Left ventricle myocardium inferior (tissue), 1 donor: ENCODE data around the gene CSMD2. TPM values are rescaled to one million over a fixed set of nuclear protein-coding genes. Genes with fewer than 3 reads are reported as not detected.

Experiments used
- DNase-seq: peaks from one replicate; pipeline ENCODE4 v3.0.0-alpha.2; 2020
- H3K27ac ChIP-seq: fragments of 200-600 bp; replicated peaks from 2 replicates; pipeline ENCODE4 v1.8.0; 2021
- H3K27me3 ChIP-seq: fragments of 200-600 bp; 2 replicates; pipeline ENCODE4 v1.8.0; 2021; ENCODE audit warnings: low read depth
- H3K36me3 ChIP-seq: fragments of 200-600 bp; 2 replicates; pipeline ENCODE4 v1.8.0; 2021
- H3K4me1 ChIP-seq: fragments of 200-600 bp; 2 replicates; pipeline ENCODE4 v1.8.0; 2021
- H3K4me3 ChIP-seq: fragments of 200-600 bp; 2 replicates; pipeline ENCODE4 v1.8.0; 2021; ENCODE audit warnings: mild to moderate bottlenecking, moderate library complexity
- H3K9me3 ChIP-seq: fragments of 200-600 bp; replicated peaks from 2 replicates; pipeline ENCODE4 v1.8.0; 2021
- intact Hi-C: fragments of 100-400 bp; cut with micrococcal nuclease; formaldehyde crosslinking; loops from one replicate; pipeline ENCODE4 v1.11.0; 2022
- total RNA-seq: library from RNA; stranded (reverse); fragmentation: NEBNext Ultra II Directional; extraction: Animal tissue kit (Norgen Biotek cat#: 25700); gene quantifications from one replicate; pipeline ENCODE4 v1.2.1, GENCODE V29; 2021
- TF ChIP-seq, protein P1 (sequence below): fragments of 200-600 bp; IDR thresholded peaks from 2 replicates; pipeline ENCODE4 v1.8.0; 2021; ENCODE audit warnings: antibody characterized with exemption, mild to moderate bottlenecking, borderline replicate concordance
- donor health status: DM: no; HTN: yes; CAD: no; lungs with severe emphysema.

CSMD2 gene
- total RNA-seq, 1 donor from 2014 or later = 0.14 TPM

DNA sequence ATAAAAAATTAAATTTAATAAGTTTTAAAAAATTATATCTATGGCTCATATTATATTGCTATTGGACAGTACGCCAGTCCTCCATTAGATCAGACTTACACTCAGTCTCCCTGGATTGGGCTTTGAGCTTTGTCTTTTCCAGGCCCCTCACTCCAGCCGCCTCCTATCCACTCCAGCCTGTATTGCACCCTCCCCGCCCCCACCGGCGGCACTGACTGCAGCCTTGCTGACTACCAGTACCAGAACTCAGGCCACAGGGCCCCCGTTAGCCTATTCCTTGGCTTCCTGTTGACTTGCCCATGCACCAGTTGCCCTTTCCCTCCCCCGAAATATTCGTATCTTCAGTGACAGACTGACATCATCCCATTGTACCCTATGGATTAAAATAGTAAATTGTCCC, 127.9 kb downstream of the CSMD2 start:
- Histone ChIP-seq H3K27ac (no peak overlapping the region), H3K27me3 (peaks cover 5% of the 10 kb centered on the region), H3K4me3 (no peak overlapping the region), H3K9me3 (no peaks in the 10 kb centered on the region), H3K36me3 (no peaks in the 10 kb centered on the region), H3K4me1 (no peaks in the 10 kb centered on the region)
- intact Hi-C loops = no loop called here
- no peak for DNase-seq
- TF ChIP-seq, protein P1, sequence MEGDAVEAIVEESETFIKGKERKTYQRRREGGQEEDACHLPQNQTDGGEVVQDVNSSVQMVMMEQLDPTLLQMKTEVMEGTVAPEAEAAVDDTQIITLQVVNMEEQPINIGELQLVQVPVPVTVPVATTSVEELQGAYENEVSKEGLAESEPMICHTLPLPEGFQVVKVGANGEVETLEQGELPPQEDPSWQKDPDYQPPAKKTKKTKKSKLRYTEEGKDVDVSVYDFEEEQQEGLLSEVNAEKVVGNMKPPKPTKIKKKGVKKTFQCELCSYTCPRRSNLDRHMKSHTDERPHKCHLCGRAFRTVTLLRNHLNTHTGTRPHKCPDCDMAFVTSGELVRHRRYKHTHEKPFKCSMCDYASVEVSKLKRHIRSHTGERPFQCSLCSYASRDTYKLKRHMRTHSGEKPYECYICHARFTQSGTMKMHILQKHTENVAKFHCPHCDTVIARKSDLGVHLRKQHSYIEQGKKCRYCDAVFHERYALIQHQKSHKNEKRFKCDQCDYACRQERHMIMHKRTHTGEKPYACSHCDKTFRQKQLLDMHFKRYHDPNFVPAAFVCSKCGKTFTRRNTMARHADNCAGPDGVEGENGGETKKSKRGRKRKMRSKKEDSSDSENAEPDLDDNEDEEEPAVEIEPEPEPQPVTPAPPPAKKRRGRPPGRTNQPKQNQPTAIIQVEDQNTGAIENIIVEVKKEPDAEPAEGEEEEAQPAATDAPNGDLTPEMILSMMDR = no peak

DNA sequence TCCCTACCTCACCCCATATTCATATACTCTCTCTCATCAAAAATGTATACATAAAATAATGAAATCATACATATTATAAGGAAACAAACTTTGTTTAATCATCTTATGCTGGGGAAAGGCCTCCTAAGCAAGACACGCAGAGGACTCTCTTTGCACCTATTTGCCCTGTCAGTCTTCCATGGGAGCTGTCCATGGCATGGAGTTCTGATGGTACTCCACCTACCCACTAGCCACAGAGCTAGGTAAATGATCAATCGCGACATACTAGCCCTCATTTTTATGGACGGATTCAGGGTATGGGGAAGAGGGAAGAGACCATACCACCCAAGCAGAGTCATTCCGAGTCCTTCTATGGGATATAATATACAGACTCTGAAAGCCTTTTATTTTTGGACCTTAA, 131.0 kb downstream of the CSMD2 start:
- H3K36me3 ChIP-seq = no peaks in the 10 kb centered on the region
- H3K4me3 ChIP-seq = no peak overlapping the region
- TF ChIP-seq, protein P1 = no peak
- no peaks in the 10 kb centered on the region for H3K9me3 ChIP-seq
- H3K27ac ChIP-seq = no peak overlapping the region
- H3K27me3 ChIP-seq = peaks cover 28% of the 10 kb centered on the region
- DNase-seq = no peak
- intact Hi-C loops = no loop called here
- H3K4me1 ChIP-seq = no peaks in the 10 kb centered on the region

DNA sequence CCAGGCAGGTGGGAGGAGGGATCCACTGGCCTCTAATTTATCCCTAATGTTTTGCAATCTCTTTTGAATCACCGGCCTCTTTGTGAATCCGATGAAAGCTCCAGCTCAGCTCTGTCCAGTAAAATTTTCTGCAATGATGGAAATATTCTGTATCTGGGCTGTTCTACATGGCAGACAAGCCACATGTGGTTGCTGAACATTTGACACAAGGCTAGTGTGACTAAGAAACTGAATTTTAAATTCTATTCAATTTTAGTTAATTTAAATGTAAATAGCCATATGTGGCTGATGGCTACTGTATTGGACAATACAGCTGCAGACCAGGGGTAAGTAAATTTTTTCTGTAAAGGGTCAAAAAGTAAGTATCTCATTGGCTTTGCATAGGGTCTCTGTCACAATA, 135.1 kb downstream of the CSMD2 start:
- Histone ChIP-seq H3K36me3 (no peaks in the 10 kb centered on the region), H3K27ac (no peak overlapping the region), H3K27me3 (peaks cover 46% of the 10 kb centered on the region), H3K9me3 (no peaks in the 10 kb centered on the region), H3K4me3 (no peak overlapping the region), H3K4me1 (no peaks in the 10 kb centered on the region)
- DNase-seq = no peak
- intact Hi-C loops = no loop called here
- TF ChIP-seq, protein P1 = no peak

DNA sequence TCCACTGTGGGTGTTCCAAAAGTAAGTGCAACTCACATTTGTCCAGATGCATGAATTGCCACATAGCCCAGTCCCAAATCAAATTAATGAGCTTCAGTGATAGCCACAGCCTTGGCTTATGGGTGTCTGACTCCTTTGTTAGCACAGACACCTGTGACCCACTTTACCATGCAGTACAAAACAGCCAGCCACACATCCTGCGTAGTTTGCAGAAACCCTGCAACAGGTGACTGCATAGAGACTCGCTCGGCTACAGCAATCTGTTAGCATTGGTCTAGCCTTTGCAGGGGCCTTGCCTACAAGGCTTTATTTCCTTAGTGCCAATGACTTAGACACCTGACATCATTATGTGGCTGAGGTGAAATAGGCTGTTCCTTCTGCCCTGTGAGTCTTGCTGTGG, 135.5 kb downstream of the CSMD2 start:
- DNase-seq = no peak
- no peak overlapping the region for H3K27ac ChIP-seq
- H3K4me3 ChIP-seq = no peak overlapping the region
- no peaks in the 10 kb centered on the region for H3K4me1 ChIP-seq
- intact Hi-C loops = no loop called here
- H3K36me3 ChIP-seq = no peaks in the 10 kb centered on the region
- no peaks in the 10 kb centered on the region for H3K9me3 ChIP-seq
- TF ChIP-seq, protein P1 = no peak
- H3K27me3 ChIP-seq = peaks cover 51% of the 10 kb centered on the region

DNA sequence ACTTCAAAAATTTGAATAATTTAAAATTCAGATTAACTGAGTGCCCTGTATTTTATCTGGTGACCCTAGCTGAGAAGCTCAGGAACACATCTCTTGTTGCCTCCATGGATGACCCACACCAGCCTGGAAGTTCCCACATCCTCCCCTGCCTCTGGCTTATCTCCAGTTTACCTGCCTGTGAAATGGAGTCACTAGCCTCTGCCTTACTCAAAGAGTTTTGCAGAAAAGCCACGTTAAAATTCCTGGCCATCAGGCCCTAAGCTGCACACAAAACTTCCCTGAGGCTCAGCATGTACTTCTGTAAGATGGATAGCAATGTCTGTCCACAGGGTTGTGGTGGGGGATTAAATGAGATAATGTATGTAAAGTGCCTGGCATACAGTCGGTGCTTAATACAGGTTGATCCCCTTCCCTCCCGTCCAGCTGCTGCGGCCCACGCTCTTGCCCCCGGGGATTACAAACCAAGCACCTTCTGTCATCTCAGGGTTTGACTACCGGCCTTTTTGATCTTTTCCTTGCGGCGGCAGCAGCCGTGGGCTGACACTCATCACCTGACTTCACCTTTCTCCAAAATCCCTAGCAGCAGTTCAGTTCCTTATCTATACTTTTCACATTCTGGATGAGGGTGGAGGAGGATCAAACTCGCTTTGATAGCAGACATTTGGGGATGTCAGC, 136.5 kb downstream of the CSMD2 start:
- H3K27ac ChIP-seq = no peak overlapping the region
- H3K9me3 ChIP-seq = no peaks in the 10 kb centered on the region
- TF ChIP-seq, protein P1 = no peak
- no peak overlapping the region for H3K4me3 ChIP-seq
- H3K4me1 ChIP-seq = no peaks in the 10 kb centered on the region
- H3K27me3 ChIP-seq = peaks cover 57% of the 10 kb centered on the region
- intact Hi-C loops = no loop called here
- DNase-seq = no peak
- no peaks in the 10 kb centered on the region for H3K36me3 ChIP-seq
